Stomach (tissue), 4 donors: ENCODE data around the gene KRTAP5-9.

ENCODE experiments used
- CTCF ChIP-seq, 7 experiments: fragments of 450-650 bp in 4 of 7; fragments of 200-600 bp in 3 of 7; sonication (generic) in 3 of 7; IDR thresholded peaks; one replicate each; pipeline ENCODE4 v1.5.1; 2016 to 2019; ENCODE audit warnings: antibody characterized with exemption in 7 of 7, control low read depth in 2 of 7, mild to moderate bottlenecking in 1 of 7
- POLR2A ChIP-seq, 4 donors: fragments of 450-650 bp; IDR thresholded peaks; one replicate each; pipeline ENCODE4 v1.6.1; 2016; ENCODE audit warnings: antibody characterized with exemption in 4 of 4, control low read depth in 2 of 4, mild to moderate bottlenecking in 1 of 4, moderate library complexity in 1 of 4

- TF ChIP-seq CTCF (IDR thresholded peaks at IDR 0.05) = no peak
- no peak for TF ChIP-seq POLR2A (IDR thresholded peaks at IDR 0.05)
Measured at GRCh38 chr11:71577469-71578004, 29.3 kb downstream of the KRTAP5-9 start.
